Stimulated activated naive CD8-positive, alpha-beta T cell treated with anti-CD3 and anti-CD28 coated beads, Interleukin-15, Interleukin-2, amounts not matched to agents 100 ng/mL and 50 ng/mL, for 24 hours (primary cell): ENCODE results near the gene MGAT2.

Experiments used
- H3K27ac Mint-ChIP-seq: one replicate; pipeline ENCODE4 v1.8.0; 2021; ENCODE audit warnings: mild to moderate bottlenecking, mixed read lengths
- H3K27me3 Mint-ChIP-seq: one replicate; pipeline ENCODE4 v1.8.0; 2021; ENCODE audit warnings: mixed read lengths
- H3K36me3 Mint-ChIP-seq: one replicate; pipeline ENCODE4 v1.8.0; 2021; ENCODE audit warnings: low read depth, mixed read lengths
- H3K4me1 Mint-ChIP-seq: one replicate; pipeline ENCODE4 v1.8.0; 2021; ENCODE audit warnings: low read depth, mixed read lengths
- H3K4me3 Mint-ChIP-seq: one replicate; pipeline ENCODE4 v1.8.0; 2021; ENCODE audit warnings: mild to moderate bottlenecking, mixed read lengths
- H3K9me3 Mint-ChIP-seq: one replicate; pipeline ENCODE4 v1.8.0; 2021; ENCODE audit warnings: mixed read lengths

The MGAT2 gene

DNA sequence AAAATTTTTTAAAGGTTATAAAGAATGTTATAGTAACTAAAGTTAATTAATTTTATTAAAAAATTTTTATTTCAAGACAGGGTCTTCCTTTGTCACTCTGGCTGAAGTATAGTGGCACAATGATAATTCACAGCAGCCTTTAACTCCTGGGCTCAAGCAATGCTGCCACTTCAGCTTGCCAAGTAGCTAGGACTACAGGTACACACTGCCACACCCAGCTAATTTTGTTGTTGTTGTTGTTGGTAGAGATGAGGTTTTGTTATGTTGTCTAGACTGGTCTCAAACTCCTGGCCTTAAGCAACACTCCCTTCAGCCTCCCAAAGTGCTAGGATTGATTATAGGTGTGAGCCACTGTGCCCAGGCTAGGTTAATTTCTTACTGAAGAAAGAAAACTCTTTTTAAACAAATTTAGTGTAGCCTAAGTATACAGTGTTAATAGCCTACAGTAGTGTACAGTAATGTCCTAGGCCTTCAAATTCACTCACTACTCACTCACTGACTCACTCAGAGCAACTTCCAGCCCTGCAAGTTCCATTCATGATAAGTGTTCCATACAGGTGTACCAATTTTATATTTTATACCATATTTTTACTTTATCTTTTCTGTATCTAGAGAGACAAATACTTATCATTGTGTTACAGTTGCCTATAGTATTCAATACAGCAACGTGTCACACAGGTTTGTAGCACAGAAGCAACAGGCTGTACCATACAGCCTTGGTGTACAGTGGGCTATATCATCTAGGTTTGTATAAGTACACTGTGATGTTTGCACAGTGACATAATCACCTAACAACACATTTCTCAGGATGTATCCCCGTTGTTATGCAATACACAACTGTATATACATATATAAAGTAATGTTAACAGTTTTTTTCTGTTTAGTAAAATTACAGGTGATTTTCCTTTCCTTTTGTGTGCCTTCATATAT lies 39.2 kb downstream of the MGAT2 start:
- Mint-ChIP-seq H3K4me1 (no peaks in the 10 kb centered on the region), H3K9me3 (no peaks in the 10 kb centered on the region), H3K27me3 (no peaks in the 10 kb centered on the region), H3K36me3 (peaks cover 27% of the 10 kb centered on the region), H3K27ac (peak overlapping the region; percentile 8), H3K4me3 (no peak overlapping the region)

DNA sequence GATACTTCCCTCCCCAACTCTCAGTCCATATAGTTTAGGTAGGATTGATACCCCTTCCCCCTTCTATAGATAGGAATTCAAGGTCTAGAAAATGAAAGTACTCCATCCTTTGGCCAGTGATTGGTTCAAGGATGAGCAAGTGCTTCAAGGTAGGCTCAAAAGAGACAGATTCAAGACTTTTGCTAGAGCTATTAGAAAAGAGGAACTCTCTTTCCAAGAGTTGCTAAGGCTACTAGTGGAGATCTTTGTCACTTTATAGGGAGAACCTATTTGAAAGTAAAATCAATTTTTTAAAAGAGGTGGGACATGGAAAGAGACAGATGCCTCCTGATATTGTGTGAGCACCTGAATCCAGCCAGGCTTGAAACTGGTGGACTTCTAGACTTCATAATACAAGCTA lies 49.9 kb downstream of the MGAT2 start:
- H3K4me1 Mint-ChIP-seq, result no peaks in the 10 kb centered on the region
- no peaks in the 10 kb centered on the region for H3K9me3 Mint-ChIP-seq
- H3K27ac Mint-ChIP-seq, result no peak overlapping the region
- peaks cover 70% of the 10 kb centered on the region for H3K36me3 Mint-ChIP-seq
- no peaks in the 10 kb centered on the region for H3K27me3 Mint-ChIP-seq
- H3K4me3 Mint-ChIP-seq, result no peak overlapping the region
